GM20000 (cell line): ENCODE results near the gene GNG2.

Source experiments
- DNase-seq: peaks from one replicate; pipeline ENCODE4 v3.0.0; 2012; ENCODE audit warnings: low spot score
- CTCF ChIP-seq: IDR thresholded peaks from 2 replicates; pipeline ENCODE4 v1.5.1; 2012; ENCODE audit warnings: mild to moderate bottlenecking, control low read depth; ENCODE audit errors: extremely low read depth, missing control alignments

The GNG2 gene

GRCh38 chr14:51972566-51972965 is 112.2 kb downstream of the GNG2 start:
- TF ChIP-seq CTCF = no peak
- no peak for DNase-seq

- DNase-seq = no peak
- no peak for TF ChIP-seq CTCF
Measured at GRCh38 chr14:51977075-51977474, 116.7 kb downstream of the GNG2 start.

GRCh38 chr14:51978681-51979085 is 118.3 kb downstream of the GNG2 start:
- no peak for TF ChIP-seq CTCF
- DNase-seq = no peak

- TF ChIP-seq CTCF = peak; percentile 83
- DNase-seq = peak; percentile 64
Measured at GRCh38 chr14:51979088-51979709, 118.8 kb downstream of the GNG2 start.

- DNase-seq = peak; percentile 20
Measured at GRCh38 chr14:51981218-51981854, 120.9 kb downstream of the GNG2 start.

GRCh38 chr14:51988221-51988620 is 127.8 kb downstream of the GNG2 start:
- peak; percentile 11 for DNase-seq
- TF ChIP-seq CTCF = no peak

More at GRCh38 chr14:51981218-51981854, 120.9 kb downstream of the GNG2 start:
- TF ChIP-seq CTCF = no peak

GRCh38 chr14:51989293-51990234 is 129.2 kb downstream of the GNG2 start, which contains the start of gene RTRAF:
Gene RTRAF, plus strand, starts transcription at chr14:51989546. Its CDS starts 94 bp downstream, at chr14:51989640.
- DNase-seq = peak; percentile 94
- TF ChIP-seq CTCF = no peak
